ELR (cell line): ENCODE measurements around the gene NCOA6.

Source experiments
- DNase-seq: peaks from one replicate; pipeline ENCODE4 v3.0.0-alpha.2; 2015; ENCODE audit warnings: low read depth

NCOA6 gene

GRCh38 chr20:34825530-34826362 lies at the start of gene NCOA6:
Gene NCOA6 (minus strand): TSS chr20:34825651. CDS start chr20:34782355, 43,296 bp downstream.
- DNase-seq: peak; percentile 90

GRCh38 chr20:34874094-34874654 lies 48.7 kb upstream of the NCOA6 start:
- peak; percentile 94 for DNase-seq

- DNase-seq: no peak
Observed at GRCh38 chr20:34873583-34874093, 48.2 kb upstream of the NCOA6 start.

- DNase-seq: peak; percentile 89
Observed at GRCh38 chr20:34872622-34873224, 47.3 kb upstream of the NCOA6 start, which contains the start of gene GGT7. Gene GGT7 (minus strand): TSS chr20:34872856. CDS start chr20:34872815, 41 bp downstream.

GRCh38 chr20:34871966-34872621 lies 46.6 kb upstream of the NCOA6 start:
- peak; percentile 29 for DNase-seq

GRCh38 chr20:34871320-34871926 lies 46.0 kb upstream of the NCOA6 start:
- no peak for DNase-seq

GRCh38 chr20:34864216-34864615 lies 38.8 kb upstream of the NCOA6 start:
- no peak for DNase-seq

- DNase-seq: no peak
Observed at GRCh38 chr20:34863421-34863965, 38.0 kb upstream of the NCOA6 start.

- DNase-seq: no peak
Observed at GRCh38 chr20:34862724-34863123, 37.3 kb upstream of the NCOA6 start.

GRCh38 chr20:34861386-34862084 lies 36.1 kb upstream of the NCOA6 start:
- no peak for DNase-seq

GRCh38 chr20:34859826-34860545 lies 34.5 kb upstream of the NCOA6 start:
- DNase-seq: no peak

- DNase-seq: no peak
Observed at GRCh38 chr20:34859367-34859766, 33.9 kb upstream of the NCOA6 start.

GRCh38 chr20:34852298-34852697 lies 26.8 kb upstream of the NCOA6 start:
- DNase-seq: no peak

GRCh38 chr20:34850969-34851368 lies 25.5 kb upstream of the NCOA6 start:
- DNase-seq: no peak

GRCh38 chr20:34849778-34850177 lies 24.3 kb upstream of the NCOA6 start:
- no peak for DNase-seq

GRCh38 chr20:34848597-34848996 lies 23.1 kb upstream of the NCOA6 start:
- DNase-seq: no peak

- DNase-seq: no peak
Observed at GRCh38 chr20:34843421-34843820, 18.0 kb upstream of the NCOA6 start.

- no peak for DNase-seq
Observed at GRCh38 chr20:34842143-34842542, 16.7 kb upstream of the NCOA6 start.

- peak; percentile 72 for DNase-seq
Observed at GRCh38 chr20:34834459-34834893, 9.0 kb upstream of the NCOA6 start.

GRCh38 chr20:34831936-34832335 lies 6.5 kb upstream of the NCOA6 start:
- DNase-seq: no peak
